ENCODE data around the gene APBB3.

Gene APBB3

DNA sequence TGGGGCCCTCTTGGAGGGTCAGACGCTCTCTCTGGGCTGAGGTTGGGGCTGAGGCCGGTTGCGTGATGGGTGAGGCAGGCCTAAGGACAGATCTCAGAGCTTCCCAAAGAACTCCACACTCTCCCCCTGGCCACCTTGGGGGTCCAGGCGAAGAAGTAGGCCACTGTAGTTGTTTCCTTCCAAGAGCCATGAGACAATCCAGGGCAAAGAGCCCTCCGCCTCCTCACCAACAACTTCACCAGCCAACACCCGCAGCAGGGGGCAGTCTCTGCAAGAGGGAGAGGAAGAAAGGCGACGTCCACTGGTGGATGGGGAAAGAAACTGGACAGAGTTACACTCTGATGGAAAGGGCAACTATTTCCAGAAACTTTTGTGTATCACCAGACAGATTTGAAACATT, 10.9 kb upstream of the APBB3 start:
- DNase-seq (ENCODE audit: low read depth): no peak

DNA sequence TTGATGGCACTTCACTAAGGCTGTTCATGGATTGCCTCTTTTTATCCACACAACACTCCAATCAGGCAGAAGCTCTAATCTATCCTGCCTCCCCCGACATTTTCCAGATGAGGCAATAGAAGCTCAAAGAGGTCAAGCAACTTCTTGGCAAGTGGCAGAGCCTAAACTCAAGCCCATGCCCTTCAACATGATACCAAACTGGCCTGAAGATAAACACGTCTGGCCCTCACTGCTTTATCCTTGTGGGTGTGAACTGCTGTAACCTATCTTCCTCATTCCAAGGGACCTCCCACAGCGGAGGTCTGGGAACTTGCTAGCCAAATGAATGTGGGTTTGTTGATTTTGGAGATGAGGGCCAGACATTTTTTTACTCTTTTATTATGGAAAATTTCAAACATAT, 9.8 kb upstream of the APBB3 start:
- DNase-seq (ENCODE audit: low read depth): no peak

DNA sequence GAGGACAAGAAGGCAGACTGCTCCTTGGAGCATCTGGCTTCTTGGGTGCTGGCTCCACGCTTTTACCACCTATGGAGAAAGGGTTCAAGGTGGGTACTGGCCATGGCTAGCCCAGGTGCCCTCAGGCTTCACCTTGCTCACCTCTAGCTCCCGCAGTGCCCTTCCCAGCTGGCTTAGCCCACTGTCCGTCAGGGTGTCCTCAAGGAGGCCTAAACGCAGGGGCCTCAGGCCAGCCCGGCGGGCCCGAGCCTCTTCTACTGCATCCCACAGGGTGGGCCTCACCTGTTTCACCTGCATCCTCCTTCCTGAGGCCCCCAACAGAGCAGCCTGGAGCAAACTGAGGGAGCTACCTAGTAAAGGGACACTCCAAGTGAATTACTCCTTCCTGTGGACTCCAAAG, 9.3 kb upstream of the APBB3 start:
- no peak for DNase-seq (ENCODE audit: low read depth)

DNA sequence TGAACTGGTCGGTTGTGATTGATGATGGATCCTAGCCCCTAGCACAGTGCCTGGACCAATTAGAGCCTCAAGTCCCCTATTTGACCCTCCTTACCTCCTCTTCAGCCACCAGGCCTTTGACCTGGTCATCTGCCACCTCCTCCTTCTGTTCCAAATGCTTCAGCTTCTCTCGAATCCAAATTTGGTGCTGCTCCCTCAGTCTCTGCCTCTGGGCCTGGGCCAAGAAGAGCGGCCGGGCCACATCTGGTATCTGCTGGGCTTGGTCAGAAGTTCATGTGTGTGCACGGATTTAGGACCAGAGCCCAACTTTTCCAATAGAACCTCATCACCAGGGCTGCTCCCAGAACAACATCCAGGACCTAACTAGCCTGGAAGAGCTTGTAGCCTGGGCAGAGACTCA, 6.7 kb upstream of the APBB3 start:
- DNase-seq (ENCODE audit: low read depth): no peak

DNA sequence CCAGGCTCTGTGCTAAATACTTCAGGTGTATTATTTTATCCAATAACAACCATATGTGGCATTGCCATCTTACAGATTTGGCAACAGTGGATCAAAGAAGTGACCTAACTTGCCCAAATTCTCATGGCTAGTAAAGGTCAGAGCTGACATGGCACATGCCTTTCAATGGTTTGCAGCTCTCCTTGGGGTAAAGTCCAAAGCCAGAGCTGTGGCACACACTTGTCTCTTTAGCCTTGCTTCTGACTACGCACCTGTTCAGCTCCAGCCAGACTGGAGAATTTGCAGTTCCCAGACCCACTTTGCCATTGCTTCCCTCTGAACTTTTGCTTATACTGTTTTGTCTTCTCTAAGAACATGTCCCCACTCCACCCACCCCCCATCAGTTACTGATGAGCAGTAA, 6.1 kb upstream of the APBB3 start:
- DNase-seq (ENCODE audit: low read depth): no peak

DNA sequence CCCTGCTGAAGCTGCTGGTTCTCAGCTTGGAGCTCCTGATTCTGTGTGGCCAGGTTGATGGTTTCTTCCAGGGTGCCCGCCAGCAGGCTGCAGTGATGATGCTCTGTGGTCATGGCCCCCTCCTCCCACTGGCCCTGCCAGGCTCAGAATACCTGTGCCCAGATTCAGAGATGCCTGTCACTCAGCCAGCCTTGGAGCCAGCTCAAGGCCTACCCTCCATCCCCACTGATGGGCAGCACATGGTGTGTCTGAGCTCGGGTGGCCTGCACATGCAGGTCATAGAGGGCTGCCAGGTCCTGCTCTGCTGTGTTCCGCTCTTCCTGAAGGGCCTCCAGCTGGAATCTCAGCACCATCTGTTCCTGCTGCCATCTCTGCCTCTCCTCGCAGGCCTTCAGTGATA, 5.7 kb upstream of the APBB3 start:
- no peak for DNase-seq (ENCODE audit: low read depth)

DNA sequence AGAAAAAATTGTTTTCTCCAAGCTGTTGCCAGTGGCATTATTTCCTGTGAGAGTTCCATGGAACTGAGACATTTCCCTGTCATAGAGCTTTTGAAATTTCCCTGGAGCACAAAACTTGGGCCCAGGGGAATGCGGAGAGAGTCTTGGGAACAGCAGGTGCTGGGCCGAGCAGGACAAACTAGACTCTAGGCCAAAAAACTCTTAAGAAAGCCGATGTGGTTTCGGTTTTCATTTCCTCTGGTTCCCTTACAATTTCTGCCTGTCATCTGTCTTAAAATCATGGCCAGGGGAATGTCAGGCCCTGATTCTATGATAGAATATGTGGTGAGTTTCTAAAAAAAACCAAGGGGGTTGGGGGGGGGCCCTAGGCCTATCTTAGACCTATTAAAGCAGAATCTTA, 4.8 kb upstream of the APBB3 start:
- DNase-seq (ENCODE audit: low read depth): no peak

DNA sequence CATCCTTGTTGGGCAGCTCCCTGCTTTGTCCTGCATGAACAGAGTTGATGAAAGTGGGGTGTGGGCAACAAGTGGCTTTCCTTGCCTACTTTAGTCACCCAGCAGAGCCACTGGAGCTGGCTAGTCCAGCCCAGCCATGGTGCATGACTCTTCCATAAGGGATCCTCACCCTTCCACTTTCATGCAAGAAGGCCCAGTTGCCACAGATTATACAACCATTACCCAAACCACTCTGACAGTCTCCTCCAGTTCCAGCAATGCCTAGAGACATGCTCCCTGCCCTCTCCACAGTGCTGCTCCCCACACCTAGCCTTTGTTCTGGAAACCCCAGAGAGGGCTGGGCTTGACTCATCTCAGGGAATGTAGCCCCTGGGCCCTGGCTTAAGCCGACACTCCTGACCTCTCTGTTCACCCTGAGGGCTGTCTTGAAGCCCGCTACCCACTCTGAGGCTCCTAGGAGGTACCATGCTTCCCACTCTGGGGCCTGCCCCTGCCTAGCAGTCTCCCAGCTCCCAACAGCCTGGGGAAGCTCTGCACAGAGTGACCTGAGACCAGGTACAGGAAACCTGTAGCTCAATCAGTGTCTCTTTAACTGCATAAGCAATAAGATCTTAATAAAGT, 4.2 kb upstream of the APBB3 start:
- DNase-seq (ENCODE audit: low read depth): no peak

DNA sequence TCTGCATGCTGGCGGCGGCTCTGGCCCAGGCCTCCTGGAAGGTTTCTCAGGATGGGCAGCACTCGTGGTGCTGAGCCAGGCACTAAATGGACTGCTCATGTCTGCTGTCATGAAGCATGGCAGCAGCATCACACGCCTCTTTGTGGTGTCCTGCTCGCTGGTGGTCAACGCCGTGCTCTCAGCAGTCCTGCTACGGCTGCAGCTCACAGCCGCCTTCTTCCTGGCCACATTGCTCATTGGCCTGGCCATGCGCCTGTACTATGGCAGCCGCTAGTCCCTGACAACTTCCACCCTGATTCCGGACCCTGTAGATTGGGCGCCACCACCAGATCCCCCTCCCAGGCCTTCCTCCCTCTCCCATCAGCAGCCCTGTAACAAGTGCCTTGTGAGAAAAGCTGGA, 3.5 kb upstream of the APBB3 start:
- no peak for DNase-seq (ENCODE audit: low read depth)

DNA sequence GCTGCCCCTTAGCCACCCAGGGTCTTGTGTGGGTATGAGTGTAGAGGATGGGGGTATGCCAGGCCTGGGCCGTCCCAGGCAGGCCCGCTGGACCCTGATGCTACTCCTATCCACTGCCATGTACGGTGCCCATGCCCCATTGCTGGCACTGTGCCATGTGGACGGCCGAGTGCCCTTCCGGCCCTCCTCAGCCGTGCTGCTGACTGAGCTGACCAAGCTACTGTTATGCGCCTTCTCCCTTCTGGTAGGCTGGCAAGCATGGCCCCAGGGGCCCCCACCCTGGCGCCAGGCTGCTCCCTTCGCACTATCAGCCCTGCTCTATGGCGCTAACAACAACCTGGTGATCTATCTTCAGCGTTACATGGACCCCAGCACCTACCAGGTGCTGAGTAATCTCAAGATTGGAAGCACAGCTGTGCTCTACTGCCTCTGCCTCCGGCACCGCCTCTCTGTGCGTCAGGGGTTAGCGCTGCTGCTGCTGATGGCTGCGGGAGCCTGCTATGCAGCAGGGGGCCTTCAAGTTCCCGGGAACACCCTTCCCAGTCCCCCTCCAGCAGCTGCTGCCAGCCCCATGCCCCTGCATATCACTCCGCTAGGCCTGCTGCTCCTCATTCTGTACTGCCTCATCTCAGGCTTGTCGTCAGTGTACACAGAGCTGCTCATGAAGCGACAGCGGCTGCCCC, 2.9 kb upstream of the APBB3 start:
- no peak for DNase-seq (ENCODE audit: low read depth)

DNA sequence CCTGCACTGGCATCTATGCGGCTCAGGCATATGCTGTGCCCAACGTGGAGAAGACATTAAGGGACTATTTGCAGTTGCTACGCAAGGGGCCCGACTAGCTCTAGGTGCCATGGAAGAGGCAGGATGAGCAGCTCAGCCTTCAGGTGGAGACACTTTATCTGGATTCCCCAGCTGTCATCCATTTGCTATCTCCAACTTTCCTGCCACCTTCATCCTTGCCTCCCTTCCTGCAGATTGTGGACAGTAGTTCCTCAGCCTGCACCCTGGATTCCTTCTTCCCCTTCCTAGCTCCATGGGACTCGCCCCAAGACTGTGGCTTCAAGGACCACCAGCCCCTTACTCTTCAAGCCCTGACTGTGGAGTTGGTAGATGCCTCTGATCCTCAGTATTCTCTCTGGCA, 2.3 kb upstream of the APBB3 start:
- DNase-seq (ENCODE audit: low read depth): no peak

DNA sequence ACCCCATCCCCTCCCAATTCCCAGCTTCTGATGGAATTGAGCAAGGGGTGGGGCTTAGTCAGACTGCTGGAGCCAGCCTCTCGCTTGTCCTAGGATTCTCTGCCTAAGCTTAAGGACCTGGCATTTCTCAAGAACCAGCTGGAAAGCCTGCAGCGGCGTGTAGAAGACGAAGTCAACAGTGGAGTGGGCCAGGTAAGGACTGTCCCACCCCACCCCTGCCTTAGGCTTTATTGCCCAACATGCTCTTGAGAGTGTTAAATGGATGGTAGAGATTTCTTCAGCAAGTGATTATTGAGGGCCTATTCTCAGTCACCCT, 1.3 kb upstream of the APBB3 start:
- no peak for DNase-seq (ENCODE audit: low read depth)

DNA sequence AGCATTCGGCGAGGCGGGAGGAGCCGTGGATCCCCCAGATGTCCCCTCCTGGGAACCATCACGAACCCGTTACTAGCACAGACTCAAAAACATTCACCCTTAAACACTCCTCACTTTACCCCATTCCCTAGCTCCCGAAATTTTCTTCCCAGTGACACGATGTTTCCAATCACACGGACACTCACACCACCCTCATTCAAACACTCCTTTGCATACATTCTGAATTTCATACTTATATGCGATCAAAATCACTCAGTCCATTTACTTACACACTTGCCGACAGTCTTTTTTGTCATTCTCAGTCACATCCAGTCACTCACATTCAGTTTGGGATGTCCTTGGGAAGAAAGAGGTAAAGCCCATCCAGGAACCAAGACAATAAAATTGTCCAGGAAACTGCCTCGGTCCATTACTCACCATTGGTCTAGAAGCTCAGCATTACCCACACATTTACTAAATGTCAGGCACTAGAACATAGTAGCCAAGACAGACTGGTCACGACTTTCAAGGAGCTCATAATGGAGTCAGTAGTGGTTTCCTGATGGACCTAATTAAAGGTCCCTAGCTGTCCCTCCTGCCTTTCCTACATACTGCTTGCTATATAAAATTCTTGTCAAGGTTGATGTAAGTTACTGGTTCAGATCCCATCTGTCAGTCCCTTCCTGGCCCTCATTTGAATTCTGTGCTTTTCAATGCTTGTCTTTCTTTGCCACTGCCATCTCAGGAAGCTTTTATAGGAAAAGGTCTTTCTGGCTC, 804 bp upstream of the APBB3 start:
- no peak for DNase-seq (ENCODE audit: low read depth)

DNA sequence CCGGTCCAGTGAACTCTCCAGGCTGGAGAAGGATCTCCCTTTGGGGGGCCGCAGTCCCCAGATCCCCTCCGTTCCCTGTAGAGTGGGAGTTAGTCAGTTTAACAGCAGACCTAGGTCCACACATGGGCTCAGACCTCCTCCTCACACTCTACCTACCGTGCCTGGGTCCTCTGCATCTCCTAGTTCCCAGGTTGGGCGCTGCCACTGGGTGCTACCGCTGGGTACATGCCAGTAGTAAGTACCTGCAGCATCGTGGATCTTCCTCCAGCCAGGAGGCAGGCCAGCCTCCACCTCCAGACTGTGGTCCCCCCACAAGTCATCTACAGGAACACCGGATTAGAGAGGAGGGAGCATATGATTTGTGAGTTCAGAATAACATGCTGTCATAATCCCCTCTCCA, 802 bp downstream of the APBB3 start:
- DNase-seq (ENCODE audit: low read depth): no peak

DNA sequence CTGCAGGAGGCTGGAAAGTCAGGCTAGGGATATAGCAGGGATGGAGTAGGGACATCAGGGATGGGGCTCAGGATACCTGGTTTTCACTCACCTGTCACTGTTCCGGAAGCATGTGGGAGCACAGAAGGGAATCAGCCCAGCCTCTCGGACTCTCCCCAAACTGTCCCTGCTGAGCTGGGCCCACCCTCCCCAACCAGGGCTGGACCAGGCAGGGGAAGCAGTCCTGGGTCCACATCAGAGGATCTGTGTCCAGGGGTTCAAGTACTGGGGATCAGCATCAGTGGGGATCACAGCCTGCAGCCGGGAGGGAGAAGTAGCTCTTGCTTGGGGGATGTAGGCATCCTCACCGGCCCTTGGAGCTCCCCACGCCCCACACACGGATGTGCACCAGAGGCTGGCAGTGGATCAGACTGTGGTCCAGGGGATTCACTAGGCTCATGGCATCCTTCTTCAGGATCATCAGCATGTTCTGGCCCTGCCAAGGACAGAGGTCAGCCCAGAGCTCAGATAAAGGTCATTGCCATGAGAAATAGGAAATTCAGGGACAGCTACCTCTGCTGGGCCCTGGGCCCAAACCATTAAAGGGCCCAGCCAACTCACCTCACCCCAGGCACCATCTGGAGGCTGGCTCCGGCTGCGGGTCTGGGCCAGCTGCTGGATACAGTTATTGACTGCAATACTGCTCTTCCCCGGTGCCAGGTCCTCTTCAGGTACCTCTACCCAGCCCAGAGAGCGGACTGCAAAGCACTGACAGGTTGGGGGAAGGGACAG, 2.5 kb downstream of the APBB3 start:
- no peak for DNase-seq (ENCODE audit: low read depth)

DNA sequence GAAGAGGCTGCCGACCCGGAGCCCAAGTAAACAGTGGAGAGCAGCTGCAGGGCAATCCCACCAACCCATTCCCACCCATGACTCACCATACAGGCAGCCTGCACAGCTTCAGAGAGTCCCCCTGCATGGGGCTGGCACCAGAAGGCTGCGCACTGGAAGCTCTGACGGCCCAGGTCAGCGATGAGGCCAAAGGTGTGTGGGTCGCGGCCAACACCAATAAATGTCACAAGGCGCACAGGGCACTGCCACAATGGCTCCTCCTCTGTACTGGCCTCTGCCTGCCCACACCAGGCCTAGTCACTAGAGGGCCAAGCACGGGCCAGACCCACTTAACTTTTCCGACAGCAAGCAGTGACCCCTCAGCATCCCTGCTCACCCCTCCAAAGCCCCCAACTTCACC, 4.2 kb downstream of the APBB3 start:
- DNase-seq (ENCODE audit: low read depth): no peak

DNA sequence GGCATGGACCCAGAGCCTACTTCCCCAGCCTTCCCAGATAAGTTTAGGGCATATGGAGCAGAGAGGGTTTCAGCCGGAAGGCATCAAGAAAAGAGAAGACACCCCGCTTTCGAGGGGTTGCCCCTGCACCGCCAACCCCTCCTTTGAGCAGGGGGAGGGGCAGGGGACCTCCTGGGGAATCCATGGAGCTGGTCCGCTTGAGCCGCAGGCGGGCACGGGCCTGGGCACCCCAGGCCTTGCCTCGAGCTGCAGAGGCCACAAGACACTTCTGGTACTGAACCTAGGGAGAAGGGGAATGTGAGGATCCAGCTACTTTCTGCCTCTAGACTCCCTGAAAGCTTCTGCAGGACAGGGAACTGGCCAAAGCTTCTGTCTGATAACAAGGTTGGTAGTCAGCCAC, 5.9 kb downstream of the APBB3 start:
- DNase-seq (ENCODE audit: low read depth): no peak

DNA sequence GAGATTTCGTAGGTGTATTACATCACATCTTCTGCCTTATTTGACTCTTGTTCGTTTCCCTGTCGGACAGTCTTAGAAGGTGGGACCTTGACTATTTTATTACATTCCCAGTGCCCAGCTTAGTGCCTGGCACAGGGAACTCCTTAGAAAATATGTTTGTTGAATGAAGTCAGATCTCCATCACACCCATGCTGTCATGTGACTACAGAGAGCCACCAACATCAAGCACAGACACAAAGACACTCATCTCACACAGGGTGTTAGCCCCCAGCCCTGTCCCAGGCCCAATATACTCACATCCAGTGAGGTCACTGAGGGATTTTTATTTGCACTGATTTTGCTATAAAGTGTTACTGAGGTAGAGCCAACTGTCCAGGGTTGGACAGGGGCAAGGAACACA, 6.4 kb downstream of the APBB3 start:
- no peak for DNase-seq (ENCODE audit: low read depth)

DNA sequence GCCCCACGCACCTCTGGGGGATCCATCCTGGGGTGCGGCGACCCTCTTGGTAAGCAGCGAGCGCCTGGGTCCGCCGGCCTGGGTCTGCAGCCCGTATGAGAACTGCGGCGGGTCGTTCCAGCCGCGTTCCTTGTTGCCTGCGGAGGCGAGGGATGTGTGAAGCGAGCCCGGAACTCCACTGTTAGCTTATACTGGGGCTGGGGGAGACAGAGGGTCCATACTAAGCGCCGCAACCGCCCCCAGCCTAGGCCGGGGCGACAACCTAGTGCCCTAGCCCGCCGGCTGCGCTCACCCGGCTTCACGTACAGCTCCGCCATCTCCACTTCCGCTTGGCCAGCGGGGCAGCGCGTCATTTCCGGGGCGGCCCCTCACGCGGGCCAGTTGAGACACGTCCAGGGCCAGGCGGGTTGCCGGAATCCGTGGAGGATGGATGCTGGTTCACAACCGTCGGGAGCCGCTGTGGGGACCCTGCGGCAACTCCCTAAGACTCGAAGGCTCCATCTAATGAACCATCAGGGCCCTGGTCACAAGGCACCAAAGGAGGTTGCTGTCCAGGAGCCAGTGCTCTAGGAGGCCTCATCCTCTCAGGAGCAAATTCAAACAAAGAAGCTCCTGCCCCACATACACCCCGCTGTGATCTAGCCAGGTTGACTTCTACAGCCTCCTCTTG, 7.1 kb downstream of the APBB3 start, which contains the start of gene SRA1:
TSS of gene SRA1 (minus strand) at position 338 of the 670 bp plus-strand sequence. CDS start at position 317, 21 bp downstream.
- peak; percentile 63 for DNase-seq (ENCODE audit: low read depth)

DNA sequence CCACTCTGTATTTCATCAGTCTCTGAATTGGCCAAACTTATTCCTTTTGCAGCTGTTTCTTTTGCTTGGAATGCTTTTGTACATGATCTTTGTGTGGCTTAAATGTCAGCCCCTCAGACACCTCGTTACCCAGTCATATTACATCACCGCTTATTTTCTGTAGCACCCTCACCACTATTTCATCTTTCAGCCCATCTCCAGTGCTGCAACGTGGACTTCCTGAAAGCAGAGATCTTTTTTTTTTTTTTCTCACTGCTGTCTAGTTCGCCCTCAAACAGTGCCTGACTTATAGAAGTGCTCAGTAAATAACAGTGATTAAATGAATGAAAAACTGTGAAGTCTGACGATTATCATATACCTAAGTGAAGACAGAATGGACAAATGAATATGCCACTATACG, 8.0 kb downstream of the APBB3 start:
- no peak for DNase-seq (ENCODE audit: low read depth)

DNA sequence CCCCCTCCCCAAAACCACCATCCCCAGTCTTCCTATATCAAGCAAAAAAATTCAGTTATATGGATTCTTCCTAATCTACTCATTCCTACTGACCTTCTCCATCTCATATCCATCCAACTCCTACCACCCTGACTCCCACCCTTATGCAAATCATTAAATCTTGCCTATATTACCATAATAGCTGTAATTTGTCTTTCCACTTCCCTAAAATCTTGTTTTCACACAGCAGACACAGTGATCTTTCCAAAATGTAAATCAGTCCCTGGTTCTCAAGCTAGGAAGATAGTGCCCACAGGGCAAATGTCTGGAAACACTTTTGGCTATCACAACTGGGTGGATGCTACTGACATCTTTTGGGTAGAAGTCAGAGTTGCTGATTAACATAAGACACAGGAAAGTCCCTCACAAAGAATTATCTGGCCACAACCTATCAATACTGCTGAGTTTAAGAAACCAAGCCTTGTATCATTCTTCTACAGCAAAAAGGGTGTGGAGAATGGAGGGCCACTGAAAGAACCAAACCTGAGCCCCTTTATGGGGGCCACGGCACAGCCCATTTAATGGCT, 8.6 kb downstream of the APBB3 start:
- DNase-seq (ENCODE audit: low read depth): no peak

DNA sequence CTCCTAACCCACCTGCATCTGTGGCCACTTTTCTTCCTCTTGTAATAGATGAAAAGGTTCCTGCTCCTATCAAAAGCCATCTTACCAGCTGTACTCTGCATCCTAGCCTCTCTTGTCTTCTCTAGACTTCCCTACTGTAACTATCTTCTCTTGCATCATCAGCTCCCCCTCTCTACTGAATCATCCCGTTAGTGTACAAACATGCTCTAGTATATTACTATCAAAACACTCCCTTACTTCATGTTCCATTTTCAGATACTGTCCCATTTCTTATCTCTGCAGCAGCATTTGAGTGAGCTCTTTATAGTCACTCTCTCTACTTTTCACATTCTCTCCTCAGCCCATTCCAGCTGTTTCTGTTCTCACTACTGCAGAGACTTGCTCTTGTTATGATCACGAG, 9.9 kb downstream of the APBB3 start:
- DNase-seq (ENCODE audit: low read depth): no peak
